Measurements from ENCODE around the gene ACRBP.
"Not testable (repeated sequence)": the region's sequence is repeated elsewhere in the genome, so short reads cannot be mapped to it uniquely, and the experiment has no call there.

The ACRBP gene

GRCh38 chr12:6614513-6615172 lies 32.6 kb downstream of the ACRBP start:
- peak; percentile 62 for DNase-seq (ENCODE audit: low spot score)

- DNase-seq (ENCODE audit: low spot score): peak; percentile 99
Observed at GRCh38 chr12:6613776-6614512, 33.3 kb downstream of the ACRBP start.

- DNase-seq (ENCODE audit: low spot score): peak; percentile 81
Observed at GRCh38 chr12:6613015-6613775, 34.0 kb downstream of the ACRBP start.

- no peak for DNase-seq (ENCODE audit: low spot score)
Observed at GRCh38 chr12:6612652-6613014, 34.6 kb downstream of the ACRBP start.

- peak; percentile 50 for DNase-seq (ENCODE audit: low spot score)
Observed at GRCh38 chr12:6612247-6612646, 35.0 kb downstream of the ACRBP start.

- peak; percentile 85 for DNase-seq (ENCODE audit: low spot score)
Observed at GRCh38 chr12:6608592-6609281, 38.5 kb downstream of the ACRBP start.

- DNase-seq (ENCODE audit: low spot score): peak; percentile 92
Observed at GRCh38 chr12:6607751-6608591, 39.3 kb downstream of the ACRBP start.

- peak; percentile 35 for DNase-seq (ENCODE audit: low spot score)
Observed at GRCh38 chr12:6606331-6607131, 40.7 kb downstream of the ACRBP start.

GRCh38 chr12:6605421-6606330 lies 41.6 kb downstream of the ACRBP start:
- peak; percentile 39 for DNase-seq (ENCODE audit: low spot score)

- no peak for DNase-seq (ENCODE audit: low spot score)
Observed at GRCh38 chr12:6604259-6605029, 42.8 kb downstream of the ACRBP start.

GRCh38 chr12:6603095-6603567 lies 44.1 kb downstream of the ACRBP start:
- DNase-seq (ENCODE audit: low spot score): no peak

GRCh38 chr12:6602526-6602925 lies 44.7 kb downstream of the ACRBP start:
- no peak for DNase-seq (ENCODE audit: low spot score)

- not testable (repeated sequence) for DNase-seq (ENCODE audit: low spot score)
Observed at GRCh38 chr12:6595673-6596072, 51.6 kb downstream of the ACRBP start.

- no peak for DNase-seq (ENCODE audit: low spot score)
Observed at GRCh38 chr12:6592087-6592486, 55.1 kb downstream of the ACRBP start.
